ENCODE results near the gene NDE1.
"Not testable (repeated sequence)": the region's sequence is repeated elsewhere in the genome, so short reads cannot be mapped to it uniquely, and the experiment has no call there.

NDE1 gene

DNA sequence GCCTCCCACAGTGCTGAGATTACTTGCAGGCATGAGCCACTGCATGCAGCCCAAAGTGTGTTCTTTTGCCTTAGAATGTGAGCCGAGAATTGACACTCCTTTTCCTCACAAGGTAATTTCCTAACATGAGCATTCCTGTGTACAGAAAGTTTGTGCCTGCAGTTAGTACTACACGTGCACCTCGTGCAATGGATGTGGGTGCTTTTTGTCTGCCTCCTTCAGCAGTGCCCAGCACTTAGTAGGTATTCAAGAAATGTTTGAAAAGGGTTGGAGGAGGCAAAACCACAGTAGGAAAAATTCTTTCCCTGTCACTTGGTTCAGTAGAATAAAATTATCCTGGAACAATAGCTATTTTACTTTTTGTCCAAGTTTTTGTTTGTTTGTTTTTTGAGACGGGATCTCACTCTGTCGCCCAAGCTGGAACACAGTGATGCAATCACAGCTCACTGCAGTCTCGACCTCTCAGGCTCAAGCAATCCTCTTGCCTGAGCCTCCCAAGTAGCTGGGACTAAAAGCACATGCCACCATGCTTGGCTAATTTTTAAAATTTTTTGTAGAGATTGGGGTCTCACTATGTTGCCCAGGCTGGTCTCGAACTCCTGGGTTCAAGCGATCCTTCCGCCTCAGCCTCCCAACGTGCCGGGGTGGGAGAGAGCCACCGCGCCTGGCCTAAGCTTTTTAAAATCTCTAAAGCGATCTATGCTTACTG, 2.4 kb downstream of the NDE1 start:
- DNase-seq: no peak

DNA sequence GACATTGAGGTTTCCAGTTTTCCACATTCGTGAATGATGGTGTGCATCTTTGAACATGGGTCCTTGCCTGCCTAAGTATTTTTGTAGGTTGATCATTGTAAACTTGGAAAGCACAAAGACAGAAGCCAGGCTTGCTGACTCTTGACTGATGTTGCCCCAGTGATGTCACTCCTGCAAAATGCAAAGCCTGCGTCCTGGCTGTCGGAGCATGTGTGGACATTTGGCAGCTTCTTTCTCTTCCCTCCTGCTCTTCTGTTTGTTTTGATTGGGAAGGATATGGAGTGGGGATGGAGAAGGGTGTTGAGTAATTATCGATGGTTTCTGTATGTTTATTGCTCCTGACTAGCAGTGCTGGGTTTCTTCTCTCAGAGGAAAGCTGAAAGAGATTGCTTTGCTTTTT, 3.2 kb downstream of the NDE1 start:
- DNase-seq: no peak

GRCh38 chr16:15654591-15654990, 4.5 kb downstream of the NDE1 start:
- DNase-seq: no peak

- not testable (repeated sequence) for DNase-seq
These were observed 5.5 kb downstream of the NDE1 start for GRCh38 chr16:15655561-15655960.

- DNase-seq: no peak
These were observed 8.1 kb downstream of the NDE1 start for GRCh38 chr16:15658149-15658548.

DNA sequence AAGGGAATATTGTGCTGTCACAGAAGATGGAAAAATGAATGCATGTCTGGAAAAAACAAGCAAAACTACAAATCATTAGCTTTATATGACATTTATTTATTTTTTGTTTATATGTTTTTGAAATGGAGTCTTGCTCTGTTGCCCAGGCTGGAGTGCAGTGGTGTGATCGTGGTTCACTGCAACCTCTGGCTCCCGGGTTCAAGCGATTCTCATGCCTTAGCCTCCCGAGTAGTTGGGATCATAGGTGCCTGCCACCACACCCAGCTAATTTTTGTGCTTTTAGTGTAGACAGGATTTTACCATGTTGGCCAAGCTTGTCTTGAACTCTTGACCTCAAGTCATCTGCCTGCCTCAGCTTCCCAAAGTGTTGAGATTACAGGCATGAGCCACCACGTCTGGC, 8.5 kb downstream of the NDE1 start:
- no peak for DNase-seq

- DNase-seq: no peak
These were observed 10.2 kb downstream of the NDE1 start for GRCh38 chr16:15660203-15660601.

GRCh38 chr16:15665107-15665506, 15.1 kb downstream of the NDE1 start:
- DNase-seq: no peak

DNA sequence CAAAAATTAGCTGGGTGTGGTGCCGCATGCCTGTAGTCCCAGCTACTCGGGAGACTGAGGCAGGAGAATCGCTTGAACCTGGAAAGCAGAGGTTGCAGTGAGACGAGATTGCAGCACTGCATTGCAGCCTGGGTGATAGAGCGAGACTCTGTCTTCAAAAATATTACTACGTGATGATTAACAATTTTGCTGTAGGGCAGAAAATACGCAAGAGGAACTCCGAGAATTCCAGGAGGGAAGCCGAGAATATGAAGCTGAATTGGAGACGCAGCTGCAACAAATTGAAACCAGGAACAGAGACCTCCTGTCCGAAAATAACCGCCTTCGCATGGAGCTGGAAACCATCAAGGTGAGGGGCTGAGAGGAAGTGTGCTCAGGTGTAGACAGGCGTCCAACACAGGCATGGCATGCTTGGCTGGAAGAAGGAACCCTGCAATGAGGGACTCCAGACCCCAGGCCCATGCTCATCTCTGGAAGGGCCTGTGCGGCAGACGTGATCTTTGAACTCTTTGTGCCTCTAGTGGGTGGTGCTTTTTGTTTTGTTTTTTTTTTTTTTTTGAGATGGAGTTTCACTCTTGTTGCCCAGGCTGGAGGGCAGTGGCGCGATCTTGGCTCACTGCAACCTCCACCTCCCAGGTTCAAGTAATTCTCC, 17.2 kb downstream of the NDE1 start:
- DNase-seq: no peak

- DNase-seq: no peak
These were observed 21.6 kb downstream of the NDE1 start for GRCh38 chr16:15671530-15672117.

GRCh38 chr16:15672127-15672513, 22.1 kb downstream of the NDE1 start:
- not testable (repeated sequence) for DNase-seq

DNA sequence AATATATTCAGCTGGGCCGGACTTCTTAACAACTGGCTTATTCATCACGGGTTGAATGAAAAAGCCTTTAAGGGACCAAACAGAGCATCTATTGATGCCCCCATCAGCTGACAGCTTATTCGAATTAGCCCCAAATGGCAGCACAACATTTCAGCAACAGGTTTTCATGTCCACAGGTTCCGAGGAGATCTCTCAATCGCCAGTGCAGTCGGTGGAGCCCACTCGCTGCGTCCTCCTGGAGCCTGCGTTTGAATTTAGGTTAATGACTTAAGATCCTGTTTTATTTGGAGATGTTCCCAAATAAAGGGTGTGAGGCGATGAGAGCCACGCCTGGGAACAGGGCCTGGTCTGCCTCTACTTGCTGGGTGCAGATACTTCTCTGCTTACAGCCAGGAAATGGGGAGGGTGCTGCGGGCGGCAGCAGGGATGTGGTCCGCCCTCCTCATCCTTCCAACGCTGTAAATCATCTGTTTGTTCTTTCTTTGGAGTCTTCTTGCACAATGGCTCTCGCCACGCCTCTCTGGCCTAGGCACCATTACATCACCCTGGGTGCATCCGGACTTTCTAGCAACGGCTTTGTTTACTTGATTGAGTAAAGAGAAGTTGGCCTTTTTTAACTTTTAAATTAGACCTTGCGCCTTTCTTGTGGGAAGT, 22.6 kb downstream of the NDE1 start:
- peak; percentile 60 for DNase-seq

DNA sequence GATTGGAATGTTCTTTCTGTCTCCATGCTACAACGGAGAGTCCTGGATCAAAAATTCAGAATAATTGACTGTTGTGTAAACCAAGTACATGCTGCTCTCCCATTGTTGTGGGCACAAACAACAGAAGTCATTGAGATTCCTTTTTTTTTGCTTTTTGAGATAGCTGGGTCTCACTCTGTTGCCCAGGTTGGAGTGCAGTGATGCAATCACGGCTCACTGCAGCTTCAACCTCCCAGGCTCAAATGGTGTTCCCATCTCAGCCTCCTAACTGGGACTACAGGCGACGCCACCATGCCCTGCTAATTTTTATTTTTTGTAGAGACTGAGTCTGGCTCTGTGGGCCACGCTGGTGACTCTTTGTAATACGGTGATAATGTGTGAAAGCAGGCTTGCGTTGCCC, 24.5 kb downstream of the NDE1 start:
- DNase-seq: no peak

DNA sequence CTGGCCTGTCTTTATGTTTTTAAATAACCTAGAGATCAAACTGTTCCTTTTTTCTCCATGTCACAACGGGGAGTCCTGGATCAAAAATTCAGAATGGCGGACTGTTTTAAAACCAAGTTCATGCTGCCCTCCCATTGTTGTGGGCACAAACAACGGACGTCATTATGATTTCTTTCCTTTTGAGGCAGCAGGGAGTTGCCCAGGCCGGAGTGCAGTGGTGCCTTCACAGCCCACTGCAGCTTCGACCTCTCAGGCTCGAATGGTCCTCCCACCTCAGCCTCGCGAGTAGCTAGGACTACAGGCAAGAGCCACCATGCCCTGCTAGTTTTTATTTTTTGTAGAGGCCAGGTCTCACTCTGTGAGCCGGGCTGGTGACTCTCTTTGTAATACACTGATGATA, 26.5 kb downstream of the NDE1 start:
- DNase-seq: no peak

DNA sequence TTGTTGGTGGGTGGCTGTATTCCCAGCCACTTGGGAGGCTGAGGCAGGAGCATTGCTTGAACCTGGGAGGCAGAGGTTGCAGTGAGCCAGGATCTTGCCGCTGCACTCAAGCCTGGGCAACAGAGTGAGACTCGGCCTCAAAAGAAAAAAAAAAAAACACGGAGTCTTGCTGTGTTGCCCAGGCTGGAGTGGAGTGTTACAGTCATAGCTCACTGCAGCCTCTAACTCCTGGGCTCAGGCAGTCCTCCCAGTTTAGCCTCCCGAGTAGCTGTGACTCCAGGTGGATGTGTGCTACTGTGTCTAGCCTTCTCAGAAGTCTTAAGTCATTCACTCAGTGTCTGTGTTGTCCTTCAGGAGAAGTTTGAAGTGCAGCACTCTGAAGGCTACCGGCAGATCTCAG, 27.4 kb downstream of the NDE1 start:
- no peak for DNase-seq

DNA sequence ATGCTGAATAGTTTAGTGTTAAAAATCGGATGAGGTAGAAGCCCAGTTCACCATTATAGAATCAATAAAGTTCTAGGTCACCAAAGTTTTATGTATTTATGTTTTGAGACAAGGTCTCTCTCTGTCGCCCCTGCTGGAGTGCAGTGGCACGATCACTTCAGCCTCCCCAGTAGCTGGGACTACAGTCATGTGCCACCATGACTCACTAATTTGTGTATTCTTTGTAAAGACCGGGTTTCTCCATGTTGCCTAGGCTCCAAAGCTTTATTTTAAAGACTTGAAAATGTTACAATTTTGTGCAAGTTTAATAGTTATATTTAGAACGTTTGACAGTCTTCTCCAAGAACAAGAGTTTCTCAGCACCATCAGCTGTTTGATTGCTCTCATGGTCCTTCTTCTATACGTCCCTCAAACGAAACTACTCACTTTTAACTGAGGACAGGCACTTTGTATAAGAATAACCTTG, 32.1 kb downstream of the NDE1 start:
- DNase-seq: no peak

DNA sequence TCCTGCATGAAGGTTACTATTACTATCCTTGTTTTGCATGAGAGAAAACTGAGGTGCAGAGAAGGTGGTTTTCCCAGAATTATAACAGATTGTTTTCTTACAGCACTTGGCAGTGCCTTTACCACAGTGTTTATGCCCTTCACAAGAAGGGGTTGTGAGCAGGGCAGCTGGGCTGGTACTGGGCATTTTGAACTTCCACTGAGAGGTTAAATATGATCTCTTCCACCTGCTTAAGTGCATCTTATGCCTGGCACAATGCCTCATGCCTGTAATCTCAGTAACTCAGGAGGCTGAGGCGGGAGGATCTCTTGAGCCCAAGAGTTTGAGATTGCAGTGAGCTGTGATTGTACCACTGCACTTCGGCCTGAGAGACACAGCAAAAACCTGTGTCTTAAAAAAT, 36.2 kb downstream of the NDE1 start:
- no peak for DNase-seq

DNA sequence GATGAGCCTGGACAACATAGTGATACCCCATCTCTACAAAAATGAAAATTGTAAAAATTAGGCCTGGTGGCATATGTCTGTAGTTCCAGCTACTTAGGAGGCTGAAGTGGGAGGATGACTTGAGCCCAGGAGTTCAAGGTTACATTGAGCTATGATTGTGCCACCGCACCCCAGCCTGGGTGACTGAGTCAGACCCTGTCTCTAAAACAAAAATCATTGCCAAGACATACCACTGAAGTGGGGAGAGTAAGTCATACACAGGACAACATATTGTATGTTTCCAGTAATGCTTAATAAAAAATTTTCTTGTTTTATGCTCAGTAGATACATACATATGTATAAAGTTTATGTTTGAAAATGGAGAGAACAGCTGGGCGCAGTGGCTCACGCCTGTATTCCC, 39.2 kb downstream of the NDE1 start:
- DNase-seq: no peak

DNA sequence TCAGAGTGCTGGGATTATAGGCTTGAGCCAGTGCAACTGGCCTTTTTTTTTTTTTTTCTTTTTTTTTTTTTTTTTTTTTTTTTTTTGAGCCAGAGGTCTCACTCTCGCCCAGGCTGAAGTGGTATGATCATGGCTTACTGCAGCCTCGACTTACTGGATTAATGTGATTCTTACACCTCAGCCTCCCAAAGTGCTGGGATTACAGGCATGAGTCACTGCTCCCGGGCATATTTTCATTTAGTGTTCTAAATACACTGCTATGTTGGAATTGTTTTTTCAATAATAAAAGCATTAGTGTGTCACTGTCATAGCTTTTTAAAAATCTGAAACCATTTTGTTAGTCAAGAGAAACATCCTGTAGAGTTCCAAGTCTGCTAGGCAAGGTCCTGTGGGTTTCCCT, 40.3 kb downstream of the NDE1 start:
- DNase-seq: no peak

- DNase-seq: no peak
These were observed 41.0 kb downstream of the NDE1 start for GRCh38 chr16:15691046-15691445.

DNA sequence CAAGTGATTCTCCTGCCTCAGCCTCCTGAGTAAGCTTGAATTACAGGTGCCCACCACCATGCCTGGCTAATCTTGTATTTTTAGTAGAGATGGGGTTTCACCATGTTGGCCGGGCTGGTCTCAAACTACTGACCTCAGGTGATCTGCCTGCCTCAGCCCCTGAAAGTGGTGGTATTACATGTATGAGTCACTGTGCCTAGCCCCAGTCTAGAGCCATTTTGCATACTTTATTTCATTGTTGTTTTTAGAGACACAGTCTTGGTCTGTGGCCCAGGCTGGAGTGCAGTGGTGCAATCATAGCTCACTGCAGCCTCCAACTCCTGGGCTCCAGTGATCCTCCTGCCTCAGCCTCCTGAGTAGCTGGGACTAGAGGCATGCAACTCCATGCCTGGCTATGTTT, 42.5 kb downstream of the NDE1 start:
- not testable (repeated sequence) for DNase-seq

DNA sequence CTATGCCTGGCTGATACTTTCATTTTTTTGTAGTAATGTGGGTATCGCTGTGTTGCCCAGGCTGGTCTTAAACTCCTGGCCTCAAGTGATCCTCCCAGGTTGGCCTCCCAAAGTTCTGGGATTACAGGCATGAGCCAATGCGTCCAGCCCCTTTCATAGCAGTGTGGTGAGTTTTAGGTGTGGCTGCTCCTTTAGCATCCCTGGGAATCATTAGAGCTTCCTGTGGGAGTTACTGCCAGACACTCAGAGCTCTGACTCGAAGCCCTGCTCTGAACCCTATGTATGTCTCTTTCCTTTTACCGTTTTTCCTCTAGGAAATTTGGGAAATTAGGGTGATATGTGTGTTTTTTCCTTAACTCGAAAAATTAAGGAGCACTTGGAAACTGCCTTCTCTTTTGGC, 44.5 kb downstream of the NDE1 start:
- DNase-seq: no peak

- no peak for DNase-seq
These were observed 49.8 kb downstream of the NDE1 start for GRCh38 chr16:15699819-15700218.

DNA sequence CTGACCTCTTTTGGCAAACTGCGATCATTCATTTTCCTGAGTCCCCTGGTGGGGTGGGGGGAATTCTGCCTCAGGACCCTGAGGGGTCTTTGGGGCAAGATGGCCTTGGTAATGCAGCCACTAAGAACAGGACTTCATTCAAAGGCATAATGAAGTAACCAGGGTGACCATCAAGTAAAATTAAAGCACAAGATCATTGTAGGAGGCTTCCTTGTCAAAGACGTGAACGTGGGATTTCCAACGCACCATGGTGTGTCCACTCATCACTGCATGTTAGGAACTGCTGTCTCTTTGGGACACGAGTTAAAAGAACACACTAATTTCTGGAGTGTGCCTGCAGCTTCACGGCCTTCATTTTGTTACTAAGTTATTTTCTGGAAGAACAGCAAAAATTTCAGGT, 51.3 kb downstream of the NDE1 start:
- no peak for DNase-seq

Measured in GOT3 (cell line).